PFSK-1 (cell line): ENCODE measurements around the gene PLAGL2.

ENCODE experiments used
- FOXP2 ChIP-seq: optimal IDR thresholded peaks from 2 replicates; pipeline ENCODE3; 2011; ENCODE audit warnings: borderline replicate concordance, control low read depth, inconsistent platforms; ENCODE audit not compliant: insufficient read depth; ENCODE audit errors: extremely low read length, extremely low read depth
- POLR2AphosphoS5 ChIP-seq: IDR thresholded peaks from 2 replicates; pipeline ENCODE4 v1.6.1; 2012; ENCODE audit warnings: low read depth, mild to moderate bottlenecking, control low read depth, low read length, moderate library complexity
- REST ChIP-seq, 2 experiments: IDR thresholded peaks; 2 replicates each; pipeline versions ENCODE4 v1.6.1 to v1.8.0; 2011 to 2012; ENCODE audit warnings: low read depth in 2 of 2, low read length in 2 of 2, control low read depth in 1 of 2, inconsistent platforms in 1 of 2, mild to moderate bottlenecking in 1 of 2, moderate library complexity in 1 of 2; ENCODE audit not compliant: insufficient read depth in 1 of 2
- SIN3A ChIP-seq: IDR thresholded peaks from 2 replicates; pipeline ENCODE4 v1.6.1; 2012; ENCODE audit warnings: mild to moderate bottlenecking, low read length, moderate library complexity, borderline replicate concordance; ENCODE audit not compliant: insufficient read depth
- TAF1 ChIP-seq: IDR thresholded peaks from 2 replicates; pipeline ENCODE4 v1.6.1; 2012; ENCODE audit warnings: low read length, control low read depth, borderline replicate concordance; ENCODE audit not compliant: insufficient read depth

Gene PLAGL2

DNA sequence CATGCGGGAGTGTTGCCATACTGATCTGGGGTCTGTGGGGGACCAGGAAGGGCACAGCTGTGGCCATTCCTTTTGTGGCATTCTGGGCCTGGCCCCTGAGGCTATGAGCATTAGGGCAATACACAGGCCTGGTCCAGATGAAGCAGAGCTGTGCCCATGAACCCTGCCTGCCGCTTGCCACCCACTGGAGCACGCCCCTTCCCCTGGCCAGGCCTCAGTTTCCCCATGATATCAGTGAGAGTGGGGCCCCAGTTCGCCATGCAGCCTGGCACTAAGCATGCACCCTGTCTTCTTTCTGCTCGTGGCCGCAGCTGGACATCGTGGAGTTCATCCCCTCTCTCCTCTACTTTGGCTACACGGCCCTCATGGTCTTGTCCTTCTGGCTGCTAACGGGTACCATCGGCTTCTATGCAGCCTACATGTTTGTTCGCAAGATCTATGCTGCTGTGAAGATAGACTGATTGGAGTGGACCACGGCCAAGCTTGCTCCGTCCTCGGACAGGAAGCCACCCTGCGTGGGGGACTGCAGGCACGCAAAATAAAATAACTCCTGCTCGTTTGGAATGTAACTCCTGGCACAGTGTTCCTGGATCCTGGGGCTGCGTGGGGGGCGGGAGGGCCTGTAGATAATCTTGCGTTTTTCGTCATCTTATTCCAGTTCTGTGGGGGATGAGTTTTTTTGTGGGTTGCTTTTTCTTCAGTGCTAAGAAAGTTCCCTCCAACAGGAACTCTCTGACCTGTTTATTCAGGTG, 42.4 kb downstream of the PLAGL2 start:
- TF ChIP-seq POLR2AphosphoS5 (no peak), TAF1 (no peak), SIN3A (no peak), FOXP2 (no peak)

DNA sequence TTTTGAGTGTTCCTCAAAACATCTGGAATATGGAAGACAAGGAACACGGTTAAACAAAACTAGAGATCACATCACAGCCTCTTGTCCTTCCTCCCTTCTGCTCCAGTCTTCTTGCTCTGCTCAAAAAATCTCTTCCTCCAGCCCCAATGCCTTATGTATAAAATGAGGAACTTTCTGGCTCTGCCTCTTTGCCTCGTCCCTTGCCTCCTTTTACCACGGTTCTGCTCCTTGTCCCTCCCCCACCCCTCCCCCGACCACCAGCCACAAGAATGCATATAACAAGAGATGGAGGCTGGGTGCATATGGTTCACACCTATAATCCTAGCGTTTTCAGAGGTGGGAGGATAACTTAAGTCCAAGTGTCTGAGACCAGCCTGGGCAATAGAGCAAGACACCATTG, 43.6 kb downstream of the PLAGL2 start:
- TF ChIP-seq POLR2AphosphoS5: no peak
- no peak for TF ChIP-seq REST (IDR thresholded peaks at IDR 0.05; ENCODE audit: insufficient read depth in 1 of 2, low read depth in 2 of 2, low read length in 2 of 2)
- TF ChIP-seq SIN3A: no peak
- TF ChIP-seq TAF1: no peak
- TF ChIP-seq FOXP2: no peak

DNA sequence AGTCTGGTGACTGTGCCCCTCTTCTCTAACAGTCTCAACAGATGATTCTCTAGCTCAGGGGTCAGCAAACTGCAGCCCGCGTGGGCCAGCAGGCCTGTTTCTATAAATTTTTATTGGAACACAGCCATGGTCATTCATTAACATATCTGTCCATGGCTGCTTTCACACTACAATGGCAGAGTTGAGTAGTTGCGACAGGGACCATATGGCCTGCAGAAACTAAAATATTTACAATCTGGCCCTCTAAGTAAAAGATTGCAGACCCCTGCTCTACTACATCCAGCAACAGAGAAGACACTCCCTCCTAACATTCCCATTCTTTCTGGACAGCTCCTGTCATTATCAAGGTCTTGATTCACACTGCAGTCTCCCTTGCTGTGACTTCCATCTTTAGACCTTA, 45.2 kb downstream of the PLAGL2 start:
- no peak for TF ChIP-seq TAF1
- no peak for TF ChIP-seq REST (IDR thresholded peaks at IDR 0.05; ENCODE audit: insufficient read depth in 1 of 2, low read depth in 2 of 2, low read length in 2 of 2)
- no peak for TF ChIP-seq FOXP2
- no peak for TF ChIP-seq SIN3A
- TF ChIP-seq POLR2AphosphoS5: no peak

DNA sequence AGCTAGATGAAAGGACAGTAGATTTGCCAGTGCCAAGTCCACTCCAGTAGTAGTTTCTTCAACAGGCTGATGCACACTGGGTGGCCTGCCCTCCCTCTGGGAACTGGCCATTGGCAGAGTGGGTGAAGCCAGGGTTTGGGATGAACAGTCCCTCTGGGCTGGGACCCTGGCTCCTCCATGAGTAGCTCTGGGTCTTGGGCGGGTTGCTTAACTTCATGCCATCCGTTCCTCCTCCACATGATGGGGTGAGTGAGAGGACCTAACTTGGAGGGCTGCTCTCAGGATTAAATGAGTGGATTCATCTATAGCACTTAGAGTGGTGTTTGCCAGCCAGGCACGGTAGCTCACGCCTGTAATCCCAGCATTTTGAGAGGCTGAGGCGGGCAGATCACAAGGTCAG, 47.2 kb downstream of the PLAGL2 start:
- TF ChIP-seq POLR2AphosphoS5: no peak
- TF ChIP-seq SIN3A: no peak
- no peak for TF ChIP-seq REST (IDR thresholded peaks at IDR 0.05; ENCODE audit: insufficient read depth in 1 of 2, low read depth in 2 of 2, low read length in 2 of 2)
- no peak for TF ChIP-seq FOXP2
- TF ChIP-seq TAF1: no peak

- TF ChIP-seq SIN3A: no peak
- no peak for TF ChIP-seq REST (IDR thresholded peaks at IDR 0.05; ENCODE audit: insufficient read depth in 1 of 2, low read depth in 2 of 2, low read length in 2 of 2)
- no peak for TF ChIP-seq FOXP2
- TF ChIP-seq POLR2AphosphoS5: no peak
- no peak for TF ChIP-seq TAF1
Measured at GRCh38 chr20:32159766-32160221, 47.7 kb downstream of the PLAGL2 start.
